ENCODE data around the gene CCL2. TPM values are rescaled to one million over a fixed set of nuclear protein-coding genes. Genes with fewer than 3 reads are reported as not detected.
A peak's percentile ranks its signal among the peaks of the same experiment; 100 is the strongest.

The CCL2 gene
- total and polyA plus RNA-seq, 2 of the 8 experiments (the other 6 are each of a cell fraction or from before 2014, with no cell fraction given) = 3.0 to 3.7 TPM

- H3K4ac ChIP-seq (replicated peaks; ENCODE audit: insufficient read length, low read depth, low read length) = no peak overlapping the region
- no peaks in the 10 kb centered on the region for H3K27me3 ChIP-seq (replicated peaks in 1 of 4; ENCODE audit: control insufficient read depth in 3 of 4, extremely low read depth in 1 of 4, insufficient read depth in 3 of 4, low read length in 3 of 4)
- H3K79me2 ChIP-seq (ENCODE audit: control insufficient read depth in 1 of 2, insufficient read depth in 2 of 2, low read length in 2 of 2) = no peaks in the 10 kb centered on the region
- FAIRE-seq (no peak), DNase-seq (ENCODE audit: low read depth in 1 of 2, low spot score in 2 of 2) (no peak)
- H3K56ac ChIP-seq (replicated peaks; ENCODE audit: insufficient read length, low read depth, low read length) = no peak overlapping the region
- no peak overlapping the region for H3K9ac ChIP-seq (replicated peaks in 1 of 4; ENCODE audit: extremely low read depth in 1 of 4, low read depth in 3 of 4, low read length in 3 of 4)
- H4K91ac ChIP-seq (replicated peaks; ENCODE audit: insufficient read length, low read length) = no peak overlapping the region
- H2AK5ac ChIP-seq (ENCODE audit: low read depth, low read length) = 0 out of 2 replicates have a peak overlapping the region, but pooled peaks have one; percentile 10
- H3K36me3 ChIP-seq (ENCODE audit: control insufficient read depth in 2 of 4, insufficient read depth in 4 of 4, low read length in 3 of 4) = no peaks in the 10 kb centered on the region
- peaks cover 6% of the 10 kb centered on the region; the same call in 1 of the 2 replicates for H3K23me2 ChIP-seq (ENCODE audit: low read depth, low read length)
- no peak overlapping the region for H3K27ac ChIP-seq (ENCODE audit: low read depth, low read length)
- H3K9me3 ChIP-seq (ENCODE audit: insufficient read depth in 2 of 2, low read depth in 1 of 2, low read length in 1 of 2) = no peaks in the 10 kb centered on the region
- peak overlapping the region; percentile 74 to 94 for H3K4me2 ChIP-seq (ENCODE audit: insufficient read depth in 1 of 2, low read depth in 2 of 2, low read length in 2 of 2)
- H2BK15ac ChIP-seq (ENCODE audit: low read length) = no peak overlapping the region
- H3K18ac ChIP-seq (ENCODE audit: extremely low read depth, low read length) = no peak overlapping the region
- ChIA-PET CTCF (ENCODE audit: partially characterized antibody) (interaction anchor here (0.7 to 3.6 kb wide), 7 partner anchors 17 to 106 kb away, joined by 3 to 22 read pairs (median 5); partner anchors contain the start of gene CCL1), POLR2A (ENCODE audit: partially characterized antibody) (interaction anchor here (1.2 kb wide), 1 partner anchor 42 kb away, joined by 3 read pairs; no protein-coding TSS in a partner anchor)
- peak overlapping the region; percentile 52; the same call in 1 of the 2 replicates for H2BK20ac ChIP-seq (ENCODE audit: low read length)
- H4K5ac ChIP-seq (ENCODE audit: insufficient read length, low read depth, low read length) = no peak overlapping the region
- H3K79me1 ChIP-seq (ENCODE audit: low read depth, low read length) = no peaks in the 10 kb centered on the region
- peak overlapping the region in 3 of 4 experiments; percentile 25 to 53 (median 45); a peak in 3 of 8 replicates for H3K4me3 ChIP-seq (ENCODE audit: extremely low read depth in 1 of 4, insufficient read depth in 2 of 4, low read depth in 3 of 4, low read length in 4 of 4)
- 79% methylated on average over 1 of the region's 1 CpG; no CpG with 5 or more reads in 1 of the 2 experiments for WGBS, 2 experiments (ENCODE audit: extremely low coverage in 1 of 2, insufficient coverage in 1 of 2, insufficient read length in 1 of 2, insufficient replicate concordance in 2 of 2, low coverage in 1 of 2, low lambda C conversion rate in 2 of 2, missing lambda C conversion rate in 1 of 2)
- H4K20me1 ChIP-seq (replicated peaks in 1 of 2; ENCODE audit: control insufficient read depth in 1 of 2, insufficient read depth in 2 of 2, low read length in 2 of 2) = no peaks in the 10 kb centered on the region
- H3K23ac ChIP-seq (ENCODE audit: insufficient read length) = no peak overlapping the region
- H3K4me1 ChIP-seq (replicated peaks in 1 of 4; ENCODE audit: control insufficient read depth in 3 of 4, insufficient read depth in 4 of 4, low read length in 3 of 4) = peaks cover 4 to 11% (median 7%) of the 10 kb centered on the region in 4 experiments; a peak in 6 of 7 replicates
- no peak overlapping the region for H2AFZ ChIP-seq (ENCODE audit: low read length)
- no peak overlapping the region for H2BK5ac ChIP-seq (ENCODE audit: low read depth, low read length)
- H2BK12ac ChIP-seq (ENCODE audit: low read depth, low read length) = peak overlapping the region; percentile 20; the same call in 1 of the 2 replicates
- H2BK120ac ChIP-seq (replicated peaks; ENCODE audit: low read depth, low read length) = no peak overlapping the region
- no peak overlapping the region for H3K14ac ChIP-seq (ENCODE audit: insufficient read length)
- H4K8ac ChIP-seq (ENCODE audit: extremely low read depth, insufficient read depth, low read length) = no peak overlapping the region
- TF ChIP-seq KDM1A (IDR thresholded peaks at IDR 0.05; ENCODE audit: borderline replicate concordance, low read length) = peak; percentile 65; the same call in 1 of the 2 replicates
Observed at GRCh38 chr17:34255841-34256240, 756 bp downstream of the CCL2 start.
